Keratinocyte (primary cell): ENCODE measurements around the gene RTP2. TPM values are rescaled to one million over a fixed set of nuclear protein-coding genes. Genes with fewer than 3 reads are reported as not detected.

Experiments
- DNase-seq: peaks from one replicate; pipeline ENCODE4 v3.0.0-alpha.2; 2011; ENCODE audit warnings: low read depth, missing footprints, low spot score
- FAIRE-seq: peaks from 2 replicates; lab custom pipeline; 2011; peaks lifted over from hg19 to GRCh38; lab: Jason Lieb, UNC
- H2AFZ ChIP-seq: 2 replicates; pipeline ENCODE4 v1.6.0; 2012; ENCODE audit warnings: low read length, control low read depth, inconsistent platforms; ENCODE audit not compliant: control insufficient read depth
- H3K27ac ChIP-seq: 2 replicates; pipeline ENCODE4 v1.5.1; 2011; ENCODE audit warnings: low read length; ENCODE audit not compliant: control insufficient read depth, insufficient read depth
- H3K27me3 ChIP-seq: 3 replicates; pipeline ENCODE4 v1.6.0; 2011; ENCODE audit warnings: low read length; ENCODE audit not compliant: control insufficient read depth, insufficient read depth; ENCODE audit errors: extremely low read depth
- H3K36me3 ChIP-seq, 2 experiments: 2 replicates in 1 of 2; 3 replicates in 1 of 2; pipeline ENCODE4 v1.5.1; 2011; ENCODE audit warnings: low read length in 2 of 2, mild to moderate bottlenecking in 1 of 2; ENCODE audit not compliant: control insufficient read depth in 2 of 2, insufficient read depth in 2 of 2; ENCODE audit errors: extremely low read depth in 1 of 2
- H3K4me1 ChIP-seq: 3 replicates; pipeline ENCODE4 v1.5.1; 2011; ENCODE audit warnings: low read length; ENCODE audit not compliant: control insufficient read depth, insufficient read depth; ENCODE audit errors: extremely low read depth
- H3K4me2 ChIP-seq: 3 replicates; pipeline ENCODE4 v1.6.0; 2011; ENCODE audit warnings: low read depth, low read length; ENCODE audit not compliant: control insufficient read depth, insufficient read depth; ENCODE audit errors: extremely low read depth
- H3K4me3 ChIP-seq, 3 experiments: fragments of 200-600 bp in 1 of 3; sonication (generic) in 1 of 3; 2 replicates in 2 of 3; 3 replicates in 1 of 3; pipeline ENCODE4 v1.5.1; 2011 to 2016; ENCODE audit warnings: low read length in 3 of 3, mild to moderate bottlenecking in 3 of 3, control low read depth in 2 of 3, inconsistent platforms in 1 of 3, low read depth in 1 of 3, mixed read lengths in 1 of 3, mixed run types in 1 of 3, moderate library complexity in 1 of 3; ENCODE audit not compliant: control insufficient read depth in 2 of 3, insufficient read depth in 2 of 3; ENCODE audit errors: extremely low read depth in 1 of 3
- H3K79me2 ChIP-seq: 2 replicates; pipeline ENCODE4 v1.6.0; 2012; ENCODE audit warnings: low read length; ENCODE audit not compliant: control insufficient read depth, insufficient read depth
- H3K9ac ChIP-seq: 3 replicates; pipeline ENCODE4 v1.6.0; 2011; ENCODE audit warnings: low read length; ENCODE audit not compliant: control insufficient read depth, insufficient read depth; ENCODE audit errors: extremely low read depth
- H3K9me1 ChIP-seq: 3 replicates; pipeline ENCODE4 v1.6.0; 2011; ENCODE audit warnings: low read length; ENCODE audit not compliant: control insufficient read depth, insufficient read depth; ENCODE audit errors: extremely low read depth
- H3K9me3 ChIP-seq: 2 replicates; pipeline ENCODE4 v1.5.1; 2012; ENCODE audit warnings: low read depth, low read length; ENCODE audit not compliant: control insufficient read depth
- H4K20me1 ChIP-seq: 3 replicates; pipeline ENCODE4 v1.6.0; 2011; ENCODE audit warnings: low read length; ENCODE audit not compliant: control insufficient read depth, insufficient read depth; ENCODE audit errors: extremely low read depth
- CTCF ChIP-seq, 3 experiments: IDR thresholded peaks in 1 of 3; conservative IDR thresholded peaks in 1 of 3; optimal IDR thresholded peaks in 1 of 3; 2 replicates in 2 of 3; 3 replicates in 1 of 3; pipeline versions ENCODE3 to v1.5.1; 2011; ENCODE audit warnings: low read length in 3 of 3, mild to moderate bottlenecking in 3 of 3, moderate library complexity in 2 of 3, control low read depth in 1 of 3, inconsistent platforms in 1 of 3; ENCODE audit not compliant: insufficient read depth in 2 of 3; ENCODE audit errors: extremely low read depth in 1 of 3
- EZH2 ChIP-seq: IDR thresholded peaks from one replicate; pipeline ENCODE4 v1.6.1; 2012; ENCODE audit warnings: inconsistent platforms, mild to moderate bottlenecking, low read length, moderate library complexity
- dilution Hi-C: fragments of 300-500 bp; cut with MboI; formaldehyde crosslinking; loops from one replicate; pipeline ENCODE4 v1.7.0; 2020; ENCODE audit warnings: low sequenced_read_pairs; ENCODE audit not compliant: extremely low pct_ligation_motif_present
- polyA plus RNA-seq, 5 experiments: library from polyadenylated mRNA; depleted of rRNA in 3 of 5; stranded (reverse) in 3 of 5; stranded (forward) in 1 of 5; unstranded in 1 of 5; fragments of >200 nt; gene quantifications; 1 replicate in 1 of 5; 2 replicates in 3 of 5; 3 replicates in 1 of 5; pipeline versions ENCODE4 v1.2.1 to v1.2.3, GENCODE V29; 2011 to 2012; ENCODE audit warnings: missing spikeins in 2 of 5, low read depth in 1 of 5, low replicate concordance in 1 of 5

The RTP2 gene
- polyA plus RNA-seq, 1 donor (not counting 4 experiments of a cell fraction or from before 2014, with no cell fraction given): not detected

- Histone ChIP-seq H3K36me3 (peaks cover 8 to 17% of the 10 kb centered on the region in 2 experiments), H3K4me3 (no peak overlapping the region), H3K4me2 (peak overlapping the region; percentile 95), H3K79me2 (peaks cover 15% of the 10 kb centered on the region), H3K9ac (no peak overlapping the region), H3K4me1 (peaks cover 42% of the 10 kb centered on the region), H4K20me1 (no peaks in the 10 kb centered on the region), H3K9me3 (no peaks in the 10 kb centered on the region), H3K27me3 (no peaks in the 10 kb centered on the region), H2AFZ (no peak overlapping the region), H3K27ac (no peak overlapping the region), H3K9me1 (no peaks in the 10 kb centered on the region)
- DNase-seq: no peak
- dilution Hi-C loops: loop anchor here (25.0 kb wide), 1 partner anchor 1201 kb away; no protein-coding TSS in a partner anchor
- FAIRE-seq: no peak
- TF ChIP-seq EZH2: no peak
- no peak for TF ChIP-seq CTCF (optimal IDR thresholded peaks at IDR 0.05 in 1 of 3, IDR thresholded peaks at IDR 0.05 in 1 of 3, conservative IDR thresholded peaks at IDR 0.05 in 1 of 3; ENCODE audit: extremely low read depth in 1 of 3, insufficient read depth in 2 of 3, low read length in 3 of 3)
Measured at GRCh38 chr3:187735837-187736236, 33.5 kb upstream of the RTP2 start.

DNA sequence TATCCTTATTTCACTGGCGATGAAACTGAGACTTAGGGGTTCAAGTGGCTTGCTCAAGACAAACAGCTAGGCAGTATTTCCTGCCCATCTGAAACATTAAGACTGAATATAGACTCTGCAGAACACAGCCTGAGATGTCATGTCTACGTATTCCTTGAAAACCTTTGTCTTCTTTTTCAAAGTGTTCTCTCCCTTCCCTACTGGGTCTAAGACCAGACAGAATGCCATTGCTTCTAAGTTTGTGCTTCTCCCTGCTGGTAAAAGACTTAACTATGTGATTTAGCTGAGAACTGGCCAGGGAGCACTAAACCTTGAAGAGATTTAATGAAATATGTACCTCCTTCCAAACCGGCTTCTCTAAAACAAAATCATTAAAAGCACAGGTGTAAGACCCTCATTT is 33.0 kb upstream of the RTP2 start:
- Histone ChIP-seq H3K27ac (no peak overlapping the region), H3K9me1 (no peaks in the 10 kb centered on the region), H3K79me2 (peaks cover 11% of the 10 kb centered on the region), H3K4me1 (peaks cover 37% of the 10 kb centered on the region), H2AFZ (no peak overlapping the region), H3K9ac (no peak overlapping the region), H3K4me2 (no peak overlapping the region), H3K4me3 (no peak overlapping the region), H3K9me3 (no peaks in the 10 kb centered on the region), H3K36me3 (peaks cover 12 to 22% of the 10 kb centered on the region in 2 experiments), H3K27me3 (no peaks in the 10 kb centered on the region), H4K20me1 (no peaks in the 10 kb centered on the region)
- DNase-seq (no peak), FAIRE-seq (no peak)
- dilution Hi-C loops: loop anchor here (25.0 kb wide), 1 partner anchor 1202 kb away; no protein-coding TSS in a partner anchor
- TF ChIP-seq EZH2: no peak
- no peak for TF ChIP-seq CTCF (optimal IDR thresholded peaks at IDR 0.05 in 1 of 3, IDR thresholded peaks at IDR 0.05 in 1 of 3, conservative IDR thresholded peaks at IDR 0.05 in 1 of 3; ENCODE audit: extremely low read depth in 1 of 3, insufficient read depth in 2 of 3, low read length in 3 of 3)
